SK-N-SH (cell line): Measurements from ENCODE around the gene ALX3. TPM values are rescaled to one million over a fixed set of nuclear protein-coding genes. Genes with fewer than 3 reads are reported as not detected.

Experiments used
- CTCF ChIA-PET: fragments of 300-600, 350-600 bp; formaldehyde crosslinking; extraction: SDS; loops from one replicate; lab custom pipeline; 2021; lab: Yijun Ruan, JAX
- POLR2A ChIA-PET: fragments of 350-600 bp; sonication (Branson Sonifier 250); formaldehyde crosslinking; extraction: SDS; loops from one replicate; lab custom pipeline; 2020; ENCODE audit warnings: antibody characterized with exemption, inconsistent platforms; lab: Yijun Ruan, JAX
- DNase-seq: peaks from one replicate; pipeline ENCODE4 v3.0.0; 2012
- H2AFZ ChIP-seq: fragments of 200-600 bp; sonication (generic); 2 replicates; pipeline ENCODE4 v1.8.1; 2016; ENCODE audit warnings: antibody characterized with exemption, mild to moderate bottlenecking, low read depth
- H3F3A ChIP-seq: fragments of 200-600 bp; sonication (generic); replicated peaks from 2 replicates; pipeline ENCODE3; 2016; ENCODE audit warnings: antibody characterized with exemption, mild to moderate bottlenecking; ENCODE audit not compliant: insufficient read depth
- H3K27ac ChIP-seq, 2 experiments: fragments of 200-500 bp in 1 of 2; fragments of 200-600 bp in 1 of 2; sonication (Bioruptor generic) in 1 of 2; sonication (generic), shearing (Covaris generic) in 1 of 2; 2 replicates each; pipeline versions ENCODE4 v1.5.1 to v1.6.1; 2014 to 2016; ENCODE audit warnings: low read depth in 2 of 2, inconsistent platforms in 1 of 2, low read length in 1 of 2, mild to moderate bottlenecking in 1 of 2, mixed read lengths in 1 of 2
- H3K27me3 ChIP-seq: fragments of 200-600 bp; sonication (generic), shearing (Covaris generic); 2 replicates; pipeline ENCODE4 v1.6.1; 2016; ENCODE audit warnings: mixed run types; ENCODE audit not compliant: insufficient read depth
- H3K36me3 ChIP-seq, 2 experiments: fragments of 200-500 bp in 1 of 2; fragments of 200-600 bp in 1 of 2; sonication (Bioruptor generic) in 1 of 2; sonication (generic) in 1 of 2; replicated peaks in 1 of 2; 2 replicates each; pipeline versions ENCODE3 to v1.5.1; 2014 to 2016; ENCODE audit warnings: low read length in 1 of 2, mild to moderate bottlenecking in 1 of 2; ENCODE audit not compliant: insufficient read depth in 2 of 2, control insufficient read depth in 1 of 2
- H3K4me1 ChIP-seq, 2 experiments: fragments of 200-500 bp in 1 of 2; fragments of 200-600 bp in 1 of 2; sonication (Bioruptor generic) in 1 of 2; sonication (generic), shearing (Covaris generic) in 1 of 2; 2 replicates each; pipeline versions ENCODE4 v1.5.1 to v1.6.1; 2014 to 2016; ENCODE audit warnings: low read depth in 1 of 2, low read length in 1 of 2, mixed run types in 1 of 2; ENCODE audit not compliant: insufficient read depth in 2 of 2, control insufficient read depth in 1 of 2
- H3K4me2 ChIP-seq: fragments of 200-600 bp; sonication (generic), shearing (Covaris generic); 2 replicates; pipeline ENCODE4 v1.6.1; 2017; ENCODE audit warnings: mixed run types
- H3K4me3 ChIP-seq, 2 experiments: fragments of 200-500 bp in 1 of 2; fragments of 200-600 bp in 1 of 2; sonication (Bioruptor generic) in 1 of 2; sonication (generic), shearing (Covaris generic) in 1 of 2; 2 replicates each; pipeline versions ENCODE4 v1.5.1 to v1.8.1; 2014 to 2016; ENCODE audit warnings: low read depth in 2 of 2, inconsistent platforms in 1 of 2, low read length in 1 of 2, mild to moderate bottlenecking in 1 of 2, mixed read lengths in 1 of 2, moderate library complexity in 1 of 2
- H3K79me2 ChIP-seq: fragments of 200-600 bp; sonication (generic); 2 replicates; pipeline ENCODE4 v1.8.1; 2017; ENCODE audit warnings: mild to moderate bottlenecking; ENCODE audit not compliant: insufficient read depth
- H3K9ac ChIP-seq: fragments of 200-600 bp; sonication (generic); 2 replicates; pipeline ENCODE4 v1.6.1; 2017; ENCODE audit warnings: mixed run types
- H3K9me2 ChIP-seq: fragments of 200-600 bp; sonication (generic); 2 replicates; pipeline ENCODE4 v1.6.1; 2017; ENCODE audit warnings: mixed run types
- H3K9me3 ChIP-seq: fragments of 200-600 bp; sonication (generic); 2 replicates; pipeline ENCODE4 v1.6.1; 2017; ENCODE audit warnings: mixed run types, mild to moderate bottlenecking, moderate library complexity
- H4K20me1 ChIP-seq: fragments of 200-600 bp; sonication (generic); 2 replicates; pipeline ENCODE4 v1.6.1; 2017; ENCODE audit warnings: mild to moderate bottlenecking, mixed run types; ENCODE audit not compliant: insufficient read depth
- ELF1 ChIP-seq: IDR thresholded peaks from 2 replicates; pipeline ENCODE4 v1.4.0; 2012
- EZH2phosphoT487 ChIP-seq: fragments of 200-600 bp; sonication (generic); IDR thresholded peaks from 2 replicates; pipeline ENCODE4 v1.6.1; 2017; ENCODE audit warnings: low read depth, mixed run types, mild to moderate bottlenecking, antibody characterized with exemption, moderate library complexity, borderline replicate concordance
- FOSL2 ChIP-seq: IDR thresholded peaks from 2 replicates; pipeline ENCODE4 v1.4.0; 2012; ENCODE audit warnings: low read depth, mild to moderate bottlenecking, moderate library complexity, borderline replicate concordance
- FOXJ3 ChIP-seq: sonication (generic); formaldehyde crosslinking; IDR thresholded peaks from 2 replicates; pipeline ENCODE4 v1.5.1; 2020; ENCODE audit warnings: mild to moderate bottlenecking, missing genetic modification reagents
- FOXM1 ChIP-seq: IDR thresholded peaks from 2 replicates; pipeline ENCODE4 v1.4.0; 2012; ENCODE audit warnings: low read depth, mild to moderate bottlenecking
- JUND ChIP-seq: IDR thresholded peaks from 2 replicates; pipeline ENCODE4 v1.4.0; 2012
- NFIC ChIP-seq: IDR thresholded peaks from 2 replicates; pipeline ENCODE4 v1.4.0; 2012; ENCODE audit warnings: borderline replicate concordance
- NRF1 ChIP-seq: IDR thresholded peaks from 2 replicates; pipeline ENCODE4 v1.6.1; 2012; ENCODE audit warnings: low read depth, mild to moderate bottlenecking, low read length
- POLR2AphosphoS5 ChIP-seq: IDR thresholded peaks from 2 replicates; pipeline ENCODE4 v1.6.1; 2012; ENCODE audit warnings: low read depth, low read length
- RFX5 ChIP-seq: IDR thresholded peaks from 2 replicates; pipeline ENCODE4 v1.6.1; 2012; ENCODE audit warnings: mild to moderate bottlenecking, improper control_type of control experiment, low read length
- RXRA ChIP-seq: IDR thresholded peaks from 2 replicates; pipeline ENCODE4 v1.4.0; 2012; ENCODE audit warnings: low read depth, mild to moderate bottlenecking, borderline replicate concordance
- SIN3A ChIP-seq: IDR thresholded peaks from 2 replicates; pipeline ENCODE4 v1.6.1; 2012; ENCODE audit warnings: low read depth, mild to moderate bottlenecking, low read length, moderate library complexity, borderline replicate concordance
- SMC3 ChIP-seq: IDR thresholded peaks from 2 replicates; pipeline ENCODE4 v1.6.1; 2012; ENCODE audit warnings: low read depth, low read length, improper control_type of control experiment
- TCF12 ChIP-seq: IDR thresholded peaks from 2 replicates; pipeline ENCODE4 v1.4.0; 2012
- TEAD4 ChIP-seq: IDR thresholded peaks from 2 replicates; pipeline ENCODE4 v1.4.0; 2012; ENCODE audit warnings: mild to moderate bottlenecking, borderline replicate concordance; ENCODE audit not compliant: insufficient read depth
- YY1 ChIP-seq: IDR thresholded peaks from 2 replicates; pipeline ENCODE4 v1.4.0; 2012; ENCODE audit warnings: low read depth, mild to moderate bottlenecking
- WGBS: methylation state at CpG from one replicate; pipeline ENCODE4 v1.1.6; 2017; ENCODE audit warnings: low lambda C conversion rate; 5-methylcytosine and 5-hydroxymethylcytosine counted together
- polyA plus RNA-seq, 3 experiments: library from polyadenylated mRNA; depleted of rRNA; stranded (reverse); fragments of >200 nt; gene quantifications; 2 replicates each; pipeline ENCODE4 v1.2.3, GENCODE V29; 2012
- TF ChIP-seq, protein P1 (sequence below): IDR thresholded peaks from 2 replicates; pipeline ENCODE4 v1.4.0; 2012; ENCODE audit warnings: low read depth, borderline replicate concordance
- TF ChIP-seq, protein P2 (sequence below): IDR thresholded peaks from 2 replicates; pipeline ENCODE4; 2012
- TF ChIP-seq, protein P3 (sequence below): fragments of 200-600 bp; sonication (generic); IDR thresholded peaks from 2 replicates; pipeline ENCODE4 v1.6.1; 2017; ENCODE audit warnings: antibody characterized with exemption, mild to moderate bottlenecking, moderate library complexity
- TF ChIP-seq, protein P4 (sequence below): IDR thresholded peaks from 2 replicates; pipeline ENCODE4 v1.6.1; 2012; ENCODE audit warnings: mild to moderate bottlenecking, low read depth, low read length, moderate library complexity
- TF ChIP-seq, protein P5 (sequence below): fragments of 150-350 bp; IDR thresholded peaks from 2 replicates; pipeline ENCODE4 v1.6.1; 2016; ENCODE audit warnings: mild to moderate bottlenecking, low read depth, low read length
- TF ChIP-seq, protein P6 (sequence below): IDR thresholded peaks from 2 replicates; pipeline ENCODE4 v1.4.0; 2012; ENCODE audit warnings: low read depth
- TF ChIP-seq, protein P7 (sequence below): fragments of 150-350 bp; IDR thresholded peaks from 2 replicates; pipeline ENCODE4 v1.6.1; 2017; ENCODE audit warnings: antibody characterized with exemption, low read length, low read depth, borderline replicate concordance

ALX3 gene
- polyA plus RNA-seq, 1 of the 3 experiments (the other 2 are of a cell fraction) = not detected

DNA sequence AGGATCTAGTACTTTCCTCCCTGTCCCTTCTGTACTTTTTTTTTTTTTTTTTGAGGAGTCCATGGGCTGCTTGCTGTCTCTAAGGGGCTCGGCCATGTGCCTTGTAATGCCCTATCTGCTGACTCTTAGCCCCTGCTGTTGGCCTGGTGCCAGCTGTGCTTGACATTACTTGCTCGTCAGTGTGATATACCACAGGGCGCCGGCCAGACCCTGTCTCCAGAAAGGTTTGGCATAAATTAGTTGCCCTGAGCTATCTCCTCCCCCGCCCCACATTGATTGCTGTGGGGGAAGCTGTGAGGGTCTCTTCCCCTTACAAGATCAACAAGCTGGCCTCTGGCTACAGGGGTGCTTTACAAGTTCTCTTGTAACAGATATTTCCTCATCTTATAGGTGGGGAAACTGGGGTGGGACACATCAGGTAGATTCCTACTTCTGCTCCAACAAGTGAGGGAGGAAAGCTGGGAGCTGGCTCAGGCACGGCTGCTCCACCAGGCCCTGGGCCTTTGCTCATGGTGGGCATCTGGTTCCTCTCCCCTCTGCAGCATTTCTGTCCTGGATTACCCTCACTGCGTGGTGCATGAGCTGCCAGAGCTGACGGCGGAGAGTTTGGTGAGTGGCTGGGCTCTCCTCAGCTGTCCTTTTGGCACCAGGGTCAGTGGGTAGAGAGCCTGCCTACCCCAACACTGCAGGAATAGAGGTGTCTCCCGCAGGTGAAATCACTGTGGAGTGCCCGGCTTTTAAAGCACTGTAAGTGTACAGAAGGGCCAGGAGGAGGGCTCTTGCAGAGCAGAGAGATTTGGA lies 20.5 kb downstream of the ALX3 start:
- Histone ChIP-seq H3K27ac (peak overlapping the region; percentile 12 to 91; a peak in 3 of 4 replicates), H3K9me2 (no peaks in the 10 kb centered on the region), H3F3A (peaks cover 13% of the 10 kb centered on the region), H3K79me2 (no peaks in the 10 kb centered on the region), H3K9me3 (no peaks in the 10 kb centered on the region), H3K4me2 (no peak overlapping the region), H2AFZ (no peak overlapping the region), H3K9ac (no peak overlapping the region), H3K4me3 (no peak overlapping the region), H3K4me1 (peaks cover 22 to 49% of the 10 kb centered on the region in 2 experiments; a peak in 3 of 4 replicates), H3K27me3 (no peaks in the 10 kb centered on the region), H4K20me1 (no peaks in the 10 kb centered on the region), H3K36me3 (peaks cover 64 to 91% of the 10 kb centered on the region in 2 experiments)
- ChIA-PET POLR2A (interaction anchor here (0.7 to 2.2 kb wide), 9 partner anchors 8 to 57 kb away, joined by 3 to 16 read pairs (median 4); partner anchors contain the start of gene STRIP1), CTCF (interaction anchor here (0.6 to 42.0 kb wide), 18 partner anchors 9 to 289 kb away, joined by 3 to 1768 read pairs (median 6); partner anchors contain the start of genes AHCYL1, RBM15, STRIP1 and UBL4B)
- WGBS = 67% methylated on average over 11 of the region's 11 CpGs
- DNase-seq = peak; percentile 81
- TF ChIP-seq NFIC (peak; percentile 38; the same call in 1 of the 2 replicates), SIN3A (no peak), RXRA (no peak), EZH2phosphoT487 (no peak), ELF1 (no peak), TEAD4 (no peak), JUND (no peak), SMC3 (no peak), YY1 (no peak), RFX5 (0 out of 2 replicates have a peak, but pooled peaks have one; percentile 5), FOXJ3 (CRISPR knock-in tag) (peak; percentile 64; the same call in 1 of the 2 replicates), FOXM1 (no peak), POLR2AphosphoS5 (no peak), NRF1 (no peak), FOSL2 (no peak), TCF12 (no peak)
- TF ChIP-seq, protein P1, sequence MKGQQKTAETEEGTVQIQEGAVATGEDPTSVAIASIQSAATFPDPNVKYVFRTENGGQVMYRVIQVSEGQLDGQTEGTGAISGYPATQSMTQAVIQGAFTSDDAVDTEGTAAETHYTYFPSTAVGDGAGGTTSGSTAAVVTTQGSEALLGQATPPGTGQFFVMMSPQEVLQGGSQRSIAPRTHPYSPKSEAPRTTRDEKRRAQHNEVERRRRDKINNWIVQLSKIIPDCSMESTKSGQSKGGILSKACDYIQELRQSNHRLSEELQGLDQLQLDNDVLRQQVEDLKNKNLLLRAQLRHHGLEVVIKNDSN = no peak
- TF ChIP-seq, protein P2, sequence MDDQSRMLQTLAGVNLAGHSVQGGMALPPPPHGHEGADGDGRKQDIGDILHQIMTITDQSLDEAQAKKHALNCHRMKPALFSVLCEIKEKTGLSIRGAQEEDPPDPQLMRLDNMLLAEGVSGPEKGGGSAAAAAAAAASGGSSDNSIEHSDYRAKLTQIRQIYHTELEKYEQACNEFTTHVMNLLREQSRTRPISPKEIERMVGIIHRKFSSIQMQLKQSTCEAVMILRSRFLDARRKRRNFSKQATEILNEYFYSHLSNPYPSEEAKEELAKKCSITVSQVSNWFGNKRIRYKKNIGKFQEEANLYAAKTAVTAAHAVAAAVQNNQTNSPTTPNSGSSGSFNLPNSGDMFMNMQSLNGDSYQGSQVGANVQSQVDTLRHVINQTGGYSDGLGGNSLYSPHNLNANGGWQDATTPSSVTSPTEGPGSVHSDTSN = 0 out of 2 replicates have a peak, but pooled peaks have one; percentile 8
- TF ChIP-seq, protein P3, sequence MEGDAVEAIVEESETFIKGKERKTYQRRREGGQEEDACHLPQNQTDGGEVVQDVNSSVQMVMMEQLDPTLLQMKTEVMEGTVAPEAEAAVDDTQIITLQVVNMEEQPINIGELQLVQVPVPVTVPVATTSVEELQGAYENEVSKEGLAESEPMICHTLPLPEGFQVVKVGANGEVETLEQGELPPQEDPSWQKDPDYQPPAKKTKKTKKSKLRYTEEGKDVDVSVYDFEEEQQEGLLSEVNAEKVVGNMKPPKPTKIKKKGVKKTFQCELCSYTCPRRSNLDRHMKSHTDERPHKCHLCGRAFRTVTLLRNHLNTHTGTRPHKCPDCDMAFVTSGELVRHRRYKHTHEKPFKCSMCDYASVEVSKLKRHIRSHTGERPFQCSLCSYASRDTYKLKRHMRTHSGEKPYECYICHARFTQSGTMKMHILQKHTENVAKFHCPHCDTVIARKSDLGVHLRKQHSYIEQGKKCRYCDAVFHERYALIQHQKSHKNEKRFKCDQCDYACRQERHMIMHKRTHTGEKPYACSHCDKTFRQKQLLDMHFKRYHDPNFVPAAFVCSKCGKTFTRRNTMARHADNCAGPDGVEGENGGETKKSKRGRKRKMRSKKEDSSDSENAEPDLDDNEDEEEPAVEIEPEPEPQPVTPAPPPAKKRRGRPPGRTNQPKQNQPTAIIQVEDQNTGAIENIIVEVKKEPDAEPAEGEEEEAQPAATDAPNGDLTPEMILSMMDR = no peak
- TF ChIP-seq, protein P4, sequence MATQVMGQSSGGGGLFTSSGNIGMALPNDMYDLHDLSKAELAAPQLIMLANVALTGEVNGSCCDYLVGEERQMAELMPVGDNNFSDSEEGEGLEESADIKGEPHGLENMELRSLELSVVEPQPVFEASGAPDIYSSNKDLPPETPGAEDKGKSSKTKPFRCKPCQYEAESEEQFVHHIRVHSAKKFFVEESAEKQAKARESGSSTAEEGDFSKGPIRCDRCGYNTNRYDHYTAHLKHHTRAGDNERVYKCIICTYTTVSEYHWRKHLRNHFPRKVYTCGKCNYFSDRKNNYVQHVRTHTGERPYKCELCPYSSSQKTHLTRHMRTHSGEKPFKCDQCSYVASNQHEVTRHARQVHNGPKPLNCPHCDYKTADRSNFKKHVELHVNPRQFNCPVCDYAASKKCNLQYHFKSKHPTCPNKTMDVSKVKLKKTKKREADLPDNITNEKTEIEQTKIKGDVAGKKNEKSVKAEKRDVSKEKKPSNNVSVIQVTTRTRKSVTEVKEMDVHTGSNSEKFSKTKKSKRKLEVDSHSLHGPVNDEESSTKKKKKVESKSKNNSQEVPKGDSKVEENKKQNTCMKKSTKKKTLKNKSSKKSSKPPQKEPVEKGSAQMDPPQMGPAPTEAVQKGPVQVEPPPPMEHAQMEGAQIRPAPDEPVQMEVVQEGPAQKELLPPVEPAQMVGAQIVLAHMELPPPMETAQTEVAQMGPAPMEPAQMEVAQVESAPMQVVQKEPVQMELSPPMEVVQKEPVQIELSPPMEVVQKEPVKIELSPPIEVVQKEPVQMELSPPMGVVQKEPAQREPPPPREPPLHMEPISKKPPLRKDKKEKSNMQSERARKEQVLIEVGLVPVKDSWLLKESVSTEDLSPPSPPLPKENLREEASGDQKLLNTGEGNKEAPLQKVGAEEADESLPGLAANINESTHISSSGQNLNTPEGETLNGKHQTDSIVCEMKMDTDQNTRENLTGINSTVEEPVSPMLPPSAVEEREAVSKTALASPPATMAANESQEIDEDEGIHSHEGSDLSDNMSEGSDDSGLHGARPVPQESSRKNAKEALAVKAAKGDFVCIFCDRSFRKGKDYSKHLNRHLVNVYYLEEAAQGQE = no peak
- TF ChIP-seq, protein P5, sequence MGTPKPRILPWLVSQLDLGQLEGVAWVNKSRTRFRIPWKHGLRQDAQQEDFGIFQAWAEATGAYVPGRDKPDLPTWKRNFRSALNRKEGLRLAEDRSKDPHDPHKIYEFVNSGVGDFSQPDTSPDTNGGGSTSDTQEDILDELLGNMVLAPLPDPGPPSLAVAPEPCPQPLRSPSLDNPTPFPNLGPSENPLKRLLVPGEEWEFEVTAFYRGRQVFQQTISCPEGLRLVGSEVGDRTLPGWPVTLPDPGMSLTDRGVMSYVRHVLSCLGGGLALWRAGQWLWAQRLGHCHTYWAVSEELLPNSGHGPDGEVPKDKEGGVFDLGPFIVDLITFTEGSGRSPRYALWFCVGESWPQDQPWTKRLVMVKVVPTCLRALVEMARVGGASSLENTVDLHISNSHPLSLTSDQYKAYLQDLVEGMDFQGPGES = no peak
- TF ChIP-seq, protein P6, sequence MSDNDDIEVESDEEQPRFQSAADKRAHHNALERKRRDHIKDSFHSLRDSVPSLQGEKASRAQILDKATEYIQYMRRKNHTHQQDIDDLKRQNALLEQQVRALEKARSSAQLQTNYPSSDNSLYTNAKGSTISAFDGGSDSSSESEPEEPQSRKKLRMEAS = no peak
- TF ChIP-seq, protein P7, sequence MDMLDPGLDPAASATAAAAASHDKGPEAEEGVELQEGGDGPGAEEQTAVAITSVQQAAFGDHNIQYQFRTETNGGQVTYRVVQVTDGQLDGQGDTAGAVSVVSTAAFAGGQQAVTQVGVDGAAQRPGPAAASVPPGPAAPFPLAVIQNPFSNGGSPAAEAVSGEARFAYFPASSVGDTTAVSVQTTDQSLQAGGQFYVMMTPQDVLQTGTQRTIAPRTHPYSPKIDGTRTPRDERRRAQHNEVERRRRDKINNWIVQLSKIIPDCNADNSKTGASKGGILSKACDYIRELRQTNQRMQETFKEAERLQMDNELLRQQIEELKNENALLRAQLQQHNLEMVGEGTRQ = no peak
